Hippocampal formation (tissue), 2 donors: ENCODE measurements around the gene STK33.
A peak's percentile ranks its signal among the peaks of the same experiment; 100 is the strongest.

Experiments
- DNase-seq, 2 donors: peaks; one replicate each; lab custom pipeline; 2025; lab: John Stamatoyannopoulos, UW

The STK33 gene

DNA sequence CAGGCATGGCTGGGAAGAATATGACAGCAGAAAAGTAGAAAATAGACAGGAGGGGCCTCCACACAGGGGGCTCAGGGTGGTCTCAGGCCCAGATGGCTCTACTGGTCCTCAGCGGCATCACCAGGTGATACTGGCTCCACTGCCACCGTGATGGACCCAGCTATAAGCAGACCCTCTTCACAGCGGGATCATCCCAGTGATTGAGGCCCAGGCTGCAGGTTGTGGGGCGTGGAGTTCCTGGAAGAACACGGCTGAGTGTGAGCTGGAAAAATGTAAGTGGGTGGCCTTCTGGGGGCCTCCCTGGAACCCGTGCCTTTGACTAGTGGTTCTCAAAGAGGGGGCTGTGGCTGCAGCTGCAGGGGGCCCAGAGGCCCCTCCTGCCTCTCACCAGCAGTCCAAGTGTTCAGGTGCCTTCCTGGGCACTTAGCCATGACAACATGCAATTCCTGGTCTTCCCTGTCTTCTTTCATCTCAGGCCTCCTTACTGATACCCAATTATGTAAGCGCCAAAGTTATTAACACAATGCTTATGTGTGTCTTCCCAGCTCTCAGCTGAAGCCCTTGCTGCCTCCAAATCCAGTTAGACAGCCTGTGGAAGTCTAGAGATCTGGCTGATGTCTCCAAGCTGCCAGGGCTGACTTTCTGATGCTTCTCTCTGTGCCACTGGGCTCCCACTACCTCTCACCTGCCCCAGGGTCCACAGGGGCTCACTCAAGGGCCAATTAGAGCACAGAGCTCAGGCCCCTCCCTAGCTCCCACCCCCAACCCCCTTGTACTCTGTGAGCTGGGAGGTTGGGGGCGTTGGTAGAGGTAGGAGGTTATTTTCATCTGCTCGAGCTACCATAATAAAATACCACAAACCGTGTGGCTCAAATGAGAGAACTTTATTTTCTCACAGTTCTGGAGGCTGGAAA lies 220.3 kb downstream of the STK33 start:
- no peak for DNase-seq

DNA sequence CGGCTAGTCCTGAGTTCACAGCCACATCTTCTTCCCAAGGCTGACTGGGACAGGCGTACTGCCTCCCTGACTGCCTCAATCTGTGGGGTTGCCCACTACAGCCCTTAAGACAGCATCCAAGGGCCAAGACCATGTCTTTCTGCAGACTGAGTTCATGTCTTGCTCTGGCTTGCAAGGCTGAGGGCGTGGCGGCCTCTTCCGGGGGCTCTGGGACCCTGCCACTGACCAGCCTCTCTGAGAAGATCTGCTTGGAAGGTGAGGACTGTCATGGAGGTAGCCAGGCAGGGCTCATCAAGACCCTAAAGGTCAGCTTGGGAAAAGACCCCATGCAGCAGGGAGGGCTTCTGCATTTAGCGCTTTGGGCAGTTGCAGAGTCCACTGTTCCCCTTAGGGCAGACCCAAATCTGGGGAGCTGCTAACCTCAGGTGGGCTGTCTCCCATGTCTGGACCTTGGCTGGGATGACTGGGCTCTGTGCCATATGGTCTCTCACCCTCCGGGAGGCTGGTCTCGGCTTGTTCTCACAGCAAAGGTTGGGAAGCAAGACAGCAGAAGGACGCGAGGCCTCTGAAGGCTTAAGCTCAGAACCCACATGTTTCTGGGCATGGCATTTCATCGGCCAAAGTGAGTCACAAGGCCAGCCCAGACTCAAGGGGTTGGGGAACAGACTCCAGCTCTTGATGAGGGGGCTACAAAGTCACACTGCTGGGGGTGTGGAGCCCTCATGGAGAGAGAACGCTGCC lies 221.2 kb downstream of the STK33 start:
- DNase-seq = no peak

DNA sequence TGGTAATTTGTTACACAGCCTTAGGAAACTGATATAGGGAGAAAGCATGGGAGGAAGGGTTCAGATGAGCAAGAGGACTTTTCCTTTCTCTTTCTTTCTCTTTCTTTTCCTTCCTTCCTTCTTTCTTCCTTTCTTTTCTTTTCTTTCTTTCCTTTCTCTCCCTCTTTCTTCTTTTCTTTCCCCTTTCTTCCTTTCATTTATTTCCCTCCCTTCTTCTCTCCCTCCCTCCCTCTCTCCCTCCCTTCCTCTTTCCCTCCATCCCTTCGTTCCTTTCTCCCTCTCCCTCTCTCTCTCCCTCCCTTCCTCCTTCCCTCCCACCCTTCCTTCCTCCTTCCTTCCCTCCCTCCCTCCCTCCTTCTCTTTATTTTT lies 222.5 kb downstream of the STK33 start:
- no peak for DNase-seq

DNA sequence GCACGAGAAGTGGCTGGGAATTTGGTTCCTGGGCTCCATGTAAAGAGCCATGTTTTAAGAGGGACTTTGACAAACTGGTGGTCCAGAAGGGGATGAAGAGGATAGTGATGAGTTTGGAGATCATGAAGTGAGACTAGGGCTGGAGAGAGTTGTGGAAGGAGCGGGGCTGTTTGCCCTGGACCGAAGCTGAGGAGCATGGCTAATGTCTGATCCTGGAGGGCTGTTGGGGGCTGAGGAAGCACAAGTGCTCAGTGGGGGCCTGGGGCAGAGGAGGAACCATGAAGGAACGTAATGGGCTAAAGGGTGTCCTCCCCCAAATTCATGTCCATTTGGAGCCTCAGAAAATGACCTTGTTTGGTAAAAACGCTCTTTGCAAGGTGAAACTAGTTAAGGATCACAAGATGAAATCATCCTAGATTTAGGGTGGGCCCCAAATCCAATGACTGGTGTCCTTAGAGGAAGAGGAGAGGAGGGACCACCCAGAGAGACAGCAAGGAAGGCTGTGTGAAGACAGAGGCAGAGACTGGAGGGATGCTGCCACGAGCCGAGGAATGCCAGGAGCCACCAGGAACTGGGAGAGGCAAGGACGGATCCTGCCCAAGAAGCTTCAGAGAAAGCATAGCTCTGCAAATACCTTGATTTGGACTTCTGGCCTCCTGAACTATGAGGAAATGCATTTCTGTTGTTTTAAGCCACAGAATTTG lies 223.1 kb downstream of the STK33 start:
- no peak for DNase-seq

DNA sequence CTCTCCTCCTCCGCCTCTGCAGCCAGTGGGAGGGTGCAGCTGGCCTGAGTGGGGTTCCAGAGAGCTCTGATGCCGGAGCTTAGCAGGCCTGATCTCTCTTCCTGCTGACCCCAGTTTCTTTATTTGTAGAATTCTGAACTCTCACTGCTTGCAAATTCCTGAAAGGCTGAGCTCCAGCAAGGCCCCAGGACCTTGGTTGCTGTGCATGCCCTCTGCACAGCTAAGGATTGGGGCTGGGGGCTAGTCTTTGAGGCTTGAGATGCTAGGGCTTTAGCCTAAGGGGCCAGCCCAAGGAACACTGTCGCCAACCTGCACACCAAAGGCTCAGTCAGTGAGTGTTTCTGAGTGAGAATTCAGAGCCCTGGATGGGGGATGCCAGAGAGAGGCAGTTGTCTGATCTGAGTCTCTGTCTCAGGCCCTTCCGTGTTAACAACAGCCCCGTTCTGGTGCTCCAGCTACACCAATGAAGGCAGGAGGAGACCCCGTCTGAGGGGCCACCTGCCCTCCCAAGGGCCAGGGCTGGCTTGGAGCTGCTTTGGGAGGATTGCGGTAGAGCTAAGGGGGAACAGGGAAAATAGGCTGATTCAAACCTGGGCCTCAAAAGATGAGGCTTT lies 224.3 kb downstream of the STK33 start:
- DNase-seq = no peak

DNA sequence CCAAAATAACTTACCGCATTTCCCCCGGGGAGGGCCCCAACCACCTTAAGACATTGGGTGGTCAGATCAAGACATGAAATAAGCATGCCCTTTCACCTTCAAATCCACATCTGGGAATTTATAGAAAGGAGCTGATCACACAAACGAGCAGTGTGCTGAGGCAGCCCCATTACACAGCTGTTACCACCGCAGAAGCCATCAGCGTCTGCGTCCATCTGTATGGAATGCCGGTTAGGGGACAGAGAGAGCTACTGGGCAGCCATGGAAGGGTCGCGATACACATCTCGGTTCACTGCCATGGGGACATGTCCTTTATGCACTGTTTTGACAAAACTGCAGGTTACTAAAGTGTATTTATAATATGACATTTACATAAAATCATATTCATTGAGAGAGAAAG lies 225.3 kb downstream of the STK33 start:
- no peak for DNase-seq

DNA sequence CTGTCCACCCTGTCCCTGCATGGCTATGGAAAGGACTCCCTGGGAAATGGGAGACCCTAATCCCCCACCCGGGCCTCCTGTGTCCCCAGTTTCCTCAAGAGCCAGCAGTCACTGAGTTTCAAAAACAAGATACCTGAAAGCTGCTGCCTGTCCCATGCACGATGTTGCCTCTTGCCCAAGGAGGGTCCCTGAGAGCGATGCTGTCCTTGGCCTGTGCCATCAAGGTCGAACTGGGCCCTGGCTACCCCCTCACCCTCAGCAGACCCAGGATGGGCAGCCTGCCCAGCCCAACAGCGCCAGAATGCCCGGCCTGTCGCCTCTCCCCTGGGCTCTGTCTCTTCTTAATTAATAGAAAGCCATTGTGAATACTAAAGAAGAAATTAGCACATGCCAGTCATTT lies 225.8 kb downstream of the STK33 start:
- no peak for DNase-seq

DNA sequence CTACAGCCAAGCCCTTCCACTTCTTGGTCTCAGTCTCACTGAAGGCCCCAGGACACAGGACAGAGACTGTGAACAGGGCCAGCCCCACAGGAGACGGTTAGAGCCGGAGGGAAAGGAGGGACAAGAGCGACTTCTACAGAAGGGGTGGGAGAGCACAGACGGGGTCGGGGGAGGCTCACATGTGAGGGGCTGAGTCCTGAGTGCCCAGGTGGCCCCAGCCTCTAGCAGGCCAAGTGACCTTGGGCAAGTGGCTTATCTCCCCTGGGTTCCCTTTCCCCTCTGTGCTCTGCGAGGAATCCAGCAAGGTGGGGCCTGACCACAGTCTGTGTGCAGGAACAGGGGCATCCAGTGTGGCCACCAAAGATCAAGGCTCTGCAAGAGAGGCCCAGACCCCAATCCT lies 227.7 kb downstream of the STK33 start:
- no peak for DNase-seq

DNA sequence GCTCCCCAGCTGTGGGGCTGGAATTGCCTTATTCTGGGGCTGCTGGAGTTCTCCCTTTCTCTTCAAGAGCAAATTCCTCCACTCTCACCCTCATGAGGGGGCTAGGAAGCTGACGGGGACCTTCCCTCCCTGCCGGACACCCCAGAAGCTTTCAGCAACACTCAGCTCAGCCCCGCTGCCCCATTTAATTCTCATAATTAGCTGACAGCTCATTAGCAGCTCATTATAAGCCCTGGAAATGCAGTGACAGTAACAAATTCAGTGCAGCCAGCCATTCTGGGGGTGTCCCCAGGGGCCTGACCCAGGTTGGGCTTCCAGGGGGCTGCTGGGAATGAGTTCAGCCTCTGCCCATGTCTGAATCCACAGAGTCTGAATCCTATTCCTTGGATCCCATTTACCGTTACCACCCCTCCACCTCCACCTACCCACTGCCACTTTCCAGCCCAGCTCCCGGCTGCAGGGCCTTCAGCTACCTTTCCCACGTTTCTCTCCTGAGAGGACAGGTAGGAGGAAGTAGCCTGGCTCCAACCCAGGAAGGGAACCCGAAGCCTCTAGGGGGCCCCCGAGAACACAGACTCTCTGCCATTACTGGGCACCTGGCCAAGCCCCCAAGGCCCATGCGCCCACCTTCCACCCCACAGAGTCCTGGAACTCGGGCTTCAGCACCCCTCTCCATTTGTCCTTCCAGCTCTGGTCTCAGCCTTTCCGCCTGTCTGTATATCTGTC lies 228.6 kb downstream of the STK33 start:
- no peak for DNase-seq

DNA sequence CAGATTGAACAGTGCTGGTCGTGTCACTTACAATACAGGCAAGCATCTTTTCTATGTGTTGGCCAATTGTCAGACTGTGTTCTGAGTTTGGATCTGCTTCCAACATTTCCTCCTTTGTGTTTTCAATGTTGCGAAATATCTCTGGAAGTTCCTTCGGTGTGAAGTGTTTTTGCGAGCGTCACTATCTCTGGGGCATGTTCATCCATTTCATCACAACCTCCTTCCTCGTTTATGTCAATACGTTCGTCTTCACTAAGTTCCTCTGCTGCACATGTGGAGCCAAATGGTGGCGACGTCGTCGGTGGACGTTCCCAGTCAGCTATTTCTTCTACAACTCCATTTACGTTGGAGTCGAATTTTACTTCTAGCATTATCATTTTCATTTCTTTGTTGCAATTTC lies 230.1 kb downstream of the STK33 start:
- DNase-seq = no peak

DNA sequence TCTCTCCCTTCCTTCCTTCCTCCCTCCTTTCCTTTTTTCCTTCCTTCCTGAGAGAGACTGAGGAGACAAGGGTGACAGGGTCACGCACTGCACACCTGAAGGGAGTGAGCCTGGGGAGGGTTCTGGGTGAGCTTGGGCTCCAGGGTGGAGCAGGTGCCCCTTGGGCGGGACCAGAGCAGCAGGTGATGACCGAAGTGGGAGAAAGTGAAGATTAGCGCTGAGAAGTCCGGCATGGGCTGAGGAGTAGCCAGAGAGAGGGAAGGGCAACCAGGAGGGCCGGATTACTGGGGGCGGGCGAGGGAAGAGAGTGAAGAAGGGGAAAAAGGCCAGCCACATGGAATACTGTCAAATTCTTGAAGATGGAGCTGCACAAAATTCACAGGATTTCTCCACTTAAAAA lies 231.1 kb downstream of the STK33 start:
- DNase-seq = no peak

DNA sequence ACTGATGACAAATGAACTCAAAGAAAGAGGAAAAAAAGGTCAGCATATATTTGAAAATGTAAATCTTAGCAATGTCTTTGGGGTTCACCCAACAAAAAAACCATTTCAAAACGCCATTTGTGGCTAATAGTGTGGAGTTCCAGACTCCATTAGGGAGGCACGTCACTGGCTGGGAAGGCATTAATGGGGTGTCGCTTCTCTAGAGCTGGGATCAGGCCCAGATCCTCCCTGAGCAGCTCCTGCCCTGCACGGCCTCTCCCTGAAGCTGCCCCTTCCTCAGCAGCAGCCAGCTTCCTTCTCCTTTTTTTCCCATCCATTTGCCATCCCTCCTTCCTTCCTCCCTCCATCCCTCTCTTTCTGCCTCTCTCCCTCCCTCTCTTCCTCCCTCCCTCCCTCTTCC lies 231.5 kb downstream of the STK33 start:
- no peak for DNase-seq

DNA sequence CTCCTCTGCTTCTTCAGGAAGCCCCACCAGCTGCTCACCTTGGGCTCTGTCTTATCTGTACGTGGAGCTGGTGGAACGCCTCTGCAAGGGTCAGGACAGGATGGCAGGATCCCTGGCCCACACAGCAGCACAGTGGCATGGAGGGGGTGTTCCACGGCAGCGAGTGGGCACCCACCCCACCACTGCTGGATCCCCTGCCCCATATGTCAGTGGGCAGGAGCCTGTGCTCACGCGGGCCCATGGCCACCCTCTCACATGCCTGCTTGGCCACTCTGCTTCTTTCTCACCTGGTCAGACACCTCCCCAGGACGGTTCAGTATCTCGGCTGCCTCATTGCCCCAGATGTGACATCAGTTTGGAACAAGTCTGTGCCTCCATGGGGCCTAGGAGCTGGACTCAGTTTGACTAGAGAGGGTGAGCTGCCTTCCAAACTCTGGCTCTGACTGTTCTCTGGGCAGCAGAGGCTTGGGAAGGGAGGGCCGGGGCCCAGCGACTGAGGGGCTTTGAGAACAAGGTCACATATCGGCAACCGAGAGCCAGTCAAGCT lies 232.3 kb downstream of the STK33 start:
- no peak for DNase-seq

DNA sequence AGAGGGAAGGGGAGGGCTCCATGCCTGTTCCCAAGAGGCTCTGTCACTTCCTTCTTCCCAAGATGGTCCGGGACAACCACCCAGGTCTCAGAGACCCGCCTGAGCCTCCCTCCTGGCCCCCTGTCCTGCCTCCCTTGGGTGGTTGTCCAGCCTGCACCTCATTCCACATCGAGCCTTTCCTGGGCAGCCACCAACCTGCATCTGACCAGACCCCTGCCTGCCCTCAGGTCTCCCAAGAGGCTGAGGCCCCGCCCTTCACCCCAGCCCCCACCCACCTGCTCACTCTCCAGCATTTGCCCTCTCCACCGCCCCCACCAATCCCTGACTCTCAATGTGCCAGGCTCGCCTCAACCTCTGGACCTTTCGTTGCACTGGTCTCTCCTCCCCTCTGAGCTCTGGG lies 232.8 kb downstream of the STK33 start:
- DNase-seq = no peak

DNA sequence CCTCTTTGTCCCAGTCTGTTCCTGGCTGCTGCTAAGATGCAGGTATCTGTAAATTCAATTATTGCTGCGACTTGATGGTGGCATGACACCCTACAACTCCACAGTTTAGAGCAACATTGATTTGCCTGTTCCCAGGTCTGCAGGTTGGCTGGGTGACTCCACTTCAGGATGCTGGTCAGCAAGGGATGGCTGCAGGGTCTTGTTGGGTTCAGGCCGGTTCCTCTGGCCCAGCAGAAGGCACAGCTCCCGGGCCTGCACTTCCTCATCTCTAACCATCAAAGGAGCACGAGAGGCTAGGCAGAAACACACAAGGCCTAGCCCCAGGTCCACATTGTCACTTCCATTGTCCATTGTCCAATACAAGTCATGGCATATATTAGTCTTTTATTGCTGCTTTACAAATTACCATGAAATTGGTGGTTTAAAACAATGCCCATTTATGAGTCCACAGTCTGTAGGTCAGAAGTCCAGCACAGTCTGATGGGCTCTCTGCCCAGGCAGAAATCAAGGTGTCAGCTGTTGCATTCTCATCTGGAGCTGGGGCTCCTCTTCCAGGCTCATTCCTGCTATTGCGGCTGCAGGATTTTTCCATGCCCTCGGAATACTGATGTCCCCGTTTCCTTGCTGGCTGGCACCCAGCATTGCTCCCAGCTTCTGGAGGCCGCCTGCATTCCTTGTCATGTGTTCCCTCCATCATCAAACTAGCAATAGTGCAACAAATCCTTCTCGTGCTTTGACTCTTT lies 233.8 kb downstream of the STK33 start:
- no peak for DNase-seq

DNA sequence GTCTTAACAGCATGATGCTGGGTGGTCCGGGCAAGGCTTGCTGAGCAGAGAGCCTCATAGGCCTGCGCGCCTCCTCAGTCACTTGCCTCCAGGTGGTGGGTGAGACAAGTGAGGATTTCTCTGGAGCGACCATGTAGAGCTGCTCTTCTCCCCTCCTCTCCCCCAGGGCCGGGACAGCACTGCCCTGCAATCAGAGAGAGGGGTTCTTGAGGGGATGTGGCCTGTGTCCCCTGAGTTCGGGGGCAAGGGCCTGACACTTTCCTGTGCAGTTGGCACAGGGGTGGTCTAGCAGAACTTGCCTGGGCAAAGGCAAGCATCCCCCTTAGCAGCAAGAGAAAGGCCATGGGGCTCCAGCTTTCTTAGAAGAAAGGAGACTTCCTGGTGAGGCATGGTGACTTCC lies 234.5 kb downstream of the STK33 start:
- no peak for DNase-seq

DNA sequence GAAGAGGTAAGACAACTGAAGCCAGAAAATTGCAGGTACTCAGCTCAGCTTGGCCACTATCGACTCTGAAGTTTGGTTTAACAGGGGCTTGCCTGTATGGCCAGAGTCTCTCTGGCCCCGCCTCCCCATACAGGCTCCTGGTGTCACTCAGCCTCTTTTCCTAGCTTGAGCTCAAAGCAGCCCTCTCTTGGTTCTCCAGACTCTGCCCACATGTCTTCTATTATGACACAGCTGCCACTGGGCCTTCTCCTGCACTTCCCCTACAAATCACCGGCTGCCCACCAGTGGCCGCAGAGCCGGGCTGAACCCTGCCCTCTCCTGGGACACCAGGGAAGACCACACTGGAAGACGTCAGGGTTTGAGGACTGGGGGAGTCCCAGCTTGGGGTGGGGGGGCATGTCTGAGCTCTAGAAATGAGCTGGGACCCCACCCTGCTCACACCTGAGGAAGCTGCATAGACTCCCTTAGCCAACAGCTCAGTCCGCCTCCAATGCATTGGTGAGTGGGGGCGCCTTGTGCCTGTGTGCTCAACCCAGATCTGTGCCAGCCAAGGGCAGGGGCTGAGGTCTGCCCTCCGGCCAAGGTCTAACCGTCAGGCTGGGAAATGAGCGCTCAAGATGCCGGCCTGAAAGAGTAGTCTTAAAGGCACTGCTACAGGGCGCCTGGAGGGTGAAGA lies 236.0 kb downstream of the STK33 start:
- no peak for DNase-seq

DNA sequence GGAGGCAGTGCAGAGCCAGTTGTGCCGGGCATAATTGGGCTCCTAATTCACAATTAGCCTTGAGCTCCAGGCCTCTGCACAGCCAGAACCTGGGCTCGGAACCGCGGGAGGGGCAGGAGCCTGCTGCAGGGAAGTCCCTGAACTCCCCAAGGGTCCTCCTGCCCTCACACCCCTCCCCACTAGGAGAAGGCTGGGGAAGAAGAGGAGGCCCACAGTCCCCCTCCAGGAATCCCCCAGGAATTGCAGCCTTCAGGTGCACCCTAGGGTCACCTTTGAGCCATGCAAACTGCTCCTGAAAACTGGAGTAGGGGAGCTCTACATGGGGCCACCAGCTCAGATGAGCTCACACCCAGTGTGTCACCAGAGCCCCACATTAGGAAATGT lies 236.5 kb downstream of the STK33 start:
- no peak for DNase-seq

DNA sequence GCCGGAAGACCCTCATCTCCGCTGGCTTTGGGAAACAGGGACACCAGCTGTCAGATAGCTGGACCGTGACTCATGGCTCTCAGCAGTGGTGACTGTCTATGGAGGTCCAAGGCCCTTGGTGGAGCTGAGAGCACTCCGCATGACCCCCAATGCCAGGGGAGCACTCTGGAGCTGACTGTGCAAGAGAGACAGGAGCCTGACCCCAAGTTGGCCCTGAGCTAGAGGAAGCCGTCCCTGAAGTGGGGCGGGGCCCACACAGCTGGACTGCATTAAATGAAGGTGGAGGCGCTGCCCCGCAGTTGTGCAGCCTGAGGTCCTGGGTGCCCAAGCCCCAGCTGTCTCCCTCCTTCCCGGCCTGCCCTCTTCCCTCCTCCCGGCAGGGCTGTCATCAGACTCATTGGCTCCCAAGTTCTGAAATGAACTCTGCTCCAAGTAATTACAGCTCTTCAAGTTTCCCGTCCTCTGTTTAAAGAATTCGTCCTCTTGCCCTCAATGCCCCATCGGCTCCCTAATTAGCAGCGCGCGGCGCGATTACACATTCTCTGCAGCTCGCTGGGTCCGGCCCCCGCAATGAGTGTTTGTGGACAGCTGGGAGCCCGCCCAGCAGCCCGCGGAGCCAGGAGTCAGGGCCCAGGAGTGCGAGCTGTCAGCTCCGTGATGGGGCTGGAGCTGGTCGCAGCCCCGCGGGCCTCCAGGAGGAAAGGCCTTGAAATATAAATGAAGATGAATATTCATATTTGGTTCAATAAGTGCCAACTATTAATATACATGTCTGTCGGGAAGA lies 237.1 kb downstream of the STK33 start:
- DNase-seq = peak; percentile 30 to 41
